DND-41 (cell line): ENCODE results near the gene HOXA9.

Source experiments
- EZH2 ChIP-seq: IDR thresholded peaks from 3 replicates; pipeline ENCODE4 v1.6.1; 2012; ENCODE audit warnings: borderline replicate concordance, low read depth, mild to moderate bottlenecking, moderate library complexity, low read length, inconsistent platforms; ENCODE audit not compliant: severe bottlenecking
- TF ChIP-seq, protein P1 (sequence below): IDR thresholded peaks from 2 replicates; pipeline ENCODE4 v1.5.1; 2012; ENCODE audit warnings: borderline replicate concordance, low read length, moderate library complexity, mild to moderate bottlenecking; ENCODE audit not compliant: poor library complexity, severe bottlenecking; ENCODE audit errors: extremely low read depth

DNA sequence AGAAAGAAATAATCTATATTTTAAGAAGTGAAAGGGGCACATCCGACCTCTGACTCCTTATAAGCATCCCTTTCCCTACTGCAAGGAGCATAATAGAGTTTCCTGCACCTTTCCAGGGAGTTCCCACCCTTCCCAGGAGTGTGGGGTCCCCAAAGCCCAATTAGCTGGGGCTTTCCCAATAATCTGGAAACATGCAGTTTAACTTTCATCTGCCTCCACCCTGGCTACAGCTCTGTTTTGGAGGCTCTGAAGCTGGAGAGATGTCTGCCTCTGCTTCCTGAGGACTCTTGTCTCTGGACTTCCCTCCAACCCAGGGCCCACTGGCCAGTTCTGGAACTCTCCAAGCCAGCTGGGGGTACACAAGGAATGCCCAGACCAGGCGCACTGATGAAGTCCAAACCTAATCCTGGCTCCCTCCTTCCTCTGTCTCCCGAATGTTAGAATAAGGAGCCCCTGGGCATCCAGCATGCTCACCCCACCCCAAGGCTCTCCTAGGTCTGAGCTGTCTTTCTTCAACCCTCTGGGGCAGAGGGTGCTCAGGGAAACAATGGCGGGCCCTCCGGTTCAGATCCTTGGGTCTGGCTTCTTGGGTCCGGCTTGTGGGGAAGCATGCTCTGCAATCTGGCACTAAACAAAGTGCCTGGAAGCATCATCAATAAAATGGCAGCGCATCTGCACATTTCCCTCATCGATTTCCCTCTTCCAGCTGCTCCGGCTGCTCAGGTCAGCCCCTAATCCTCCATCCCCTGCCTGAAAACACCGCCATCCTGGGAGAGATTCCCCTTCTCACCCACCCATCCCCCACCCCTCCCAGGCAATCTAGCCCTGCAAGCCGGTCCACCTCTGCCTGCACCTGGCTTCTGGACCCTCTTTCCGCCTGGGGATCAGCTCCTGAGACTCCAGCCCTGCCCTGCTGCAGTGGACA, 48.1 kb downstream of the HOXA9 start:
- TF ChIP-seq, protein P1, sequence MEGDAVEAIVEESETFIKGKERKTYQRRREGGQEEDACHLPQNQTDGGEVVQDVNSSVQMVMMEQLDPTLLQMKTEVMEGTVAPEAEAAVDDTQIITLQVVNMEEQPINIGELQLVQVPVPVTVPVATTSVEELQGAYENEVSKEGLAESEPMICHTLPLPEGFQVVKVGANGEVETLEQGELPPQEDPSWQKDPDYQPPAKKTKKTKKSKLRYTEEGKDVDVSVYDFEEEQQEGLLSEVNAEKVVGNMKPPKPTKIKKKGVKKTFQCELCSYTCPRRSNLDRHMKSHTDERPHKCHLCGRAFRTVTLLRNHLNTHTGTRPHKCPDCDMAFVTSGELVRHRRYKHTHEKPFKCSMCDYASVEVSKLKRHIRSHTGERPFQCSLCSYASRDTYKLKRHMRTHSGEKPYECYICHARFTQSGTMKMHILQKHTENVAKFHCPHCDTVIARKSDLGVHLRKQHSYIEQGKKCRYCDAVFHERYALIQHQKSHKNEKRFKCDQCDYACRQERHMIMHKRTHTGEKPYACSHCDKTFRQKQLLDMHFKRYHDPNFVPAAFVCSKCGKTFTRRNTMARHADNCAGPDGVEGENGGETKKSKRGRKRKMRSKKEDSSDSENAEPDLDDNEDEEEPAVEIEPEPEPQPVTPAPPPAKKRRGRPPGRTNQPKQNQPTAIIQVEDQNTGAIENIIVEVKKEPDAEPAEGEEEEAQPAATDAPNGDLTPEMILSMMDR: no peak
- no peak for TF ChIP-seq EZH2
